SK-N-SH (cell line): ENCODE measurements around the gene INPP5A.
"Not testable (repeated sequence)": the region's sequence is repeated elsewhere in the genome, so short reads cannot be mapped to it uniquely, and the experiment has no call there.

ENCODE experiments used
- EP300 ChIP-seq, 2 experiments: IDR thresholded peaks; 2 replicates each; pipeline versions ENCODE4 v1.4.0 to v1.6.1; 2012; ENCODE audit warnings: borderline replicate concordance in 1 of 2, low read depth in 1 of 2, low read length in 1 of 2
- EZH2phosphoT487 ChIP-seq: fragments of 200-600 bp; sonication (generic); IDR thresholded peaks from 2 replicates; pipeline ENCODE4 v1.6.1; 2017; ENCODE audit warnings: low read depth, mixed run types, mild to moderate bottlenecking, antibody characterized with exemption, moderate library complexity, borderline replicate concordance
- GABPA ChIP-seq: IDR thresholded peaks from 2 replicates; pipeline ENCODE4 v1.4.0; 2012; ENCODE audit warnings: low read depth, mild to moderate bottlenecking
- RAD21 ChIP-seq: IDR thresholded peaks from 2 replicates; pipeline ENCODE4 v1.6.1; 2012; ENCODE audit warnings: mild to moderate bottlenecking, low read length
- YY1 ChIP-seq: IDR thresholded peaks from 2 replicates; pipeline ENCODE4 v1.4.0; 2012; ENCODE audit warnings: low read depth, mild to moderate bottlenecking
- TF ChIP-seq, protein P1 (sequence below): fragments of 200-600 bp; sonication (generic); IDR thresholded peaks from 2 replicates; pipeline ENCODE4 v1.6.1; 2017; ENCODE audit warnings: antibody characterized with exemption, mild to moderate bottlenecking, moderate library complexity

GRCh38 chr10:132680741-132681140 is 143.2 kb downstream of the INPP5A start:
- TF ChIP-seq, protein P1, sequence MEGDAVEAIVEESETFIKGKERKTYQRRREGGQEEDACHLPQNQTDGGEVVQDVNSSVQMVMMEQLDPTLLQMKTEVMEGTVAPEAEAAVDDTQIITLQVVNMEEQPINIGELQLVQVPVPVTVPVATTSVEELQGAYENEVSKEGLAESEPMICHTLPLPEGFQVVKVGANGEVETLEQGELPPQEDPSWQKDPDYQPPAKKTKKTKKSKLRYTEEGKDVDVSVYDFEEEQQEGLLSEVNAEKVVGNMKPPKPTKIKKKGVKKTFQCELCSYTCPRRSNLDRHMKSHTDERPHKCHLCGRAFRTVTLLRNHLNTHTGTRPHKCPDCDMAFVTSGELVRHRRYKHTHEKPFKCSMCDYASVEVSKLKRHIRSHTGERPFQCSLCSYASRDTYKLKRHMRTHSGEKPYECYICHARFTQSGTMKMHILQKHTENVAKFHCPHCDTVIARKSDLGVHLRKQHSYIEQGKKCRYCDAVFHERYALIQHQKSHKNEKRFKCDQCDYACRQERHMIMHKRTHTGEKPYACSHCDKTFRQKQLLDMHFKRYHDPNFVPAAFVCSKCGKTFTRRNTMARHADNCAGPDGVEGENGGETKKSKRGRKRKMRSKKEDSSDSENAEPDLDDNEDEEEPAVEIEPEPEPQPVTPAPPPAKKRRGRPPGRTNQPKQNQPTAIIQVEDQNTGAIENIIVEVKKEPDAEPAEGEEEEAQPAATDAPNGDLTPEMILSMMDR: not testable (repeated sequence)
- not testable (repeated sequence) for TF ChIP-seq RAD21; EP300 (IDR thresholded peaks at IDR 0.05; ENCODE audit: borderline replicate concordance in 1 of 2, low read depth in 1 of 2, low read length in 1 of 2); EZH2phosphoT487; GABPA; YY1
